BE2C (cell line): ENCODE measurements around the gene CAPN3.

Experiments used
- DNase-seq: peaks from one replicate; pipeline ENCODE4 v3.0.0-alpha.2; 2020
- H3K27me3 ChIP-seq: fragments of 250-450 bp; sonication (Bioruptor Pico); 2 replicates; pipeline ENCODE4 v1.5.1; 2020; ENCODE audit warnings: mild to moderate bottlenecking
- H3K36me3 ChIP-seq: fragments of 250-450 bp; sonication (Bioruptor Pico); 2 replicates; pipeline ENCODE4 v1.5.1; 2020; ENCODE audit warnings: mild to moderate bottlenecking
- H3K4me1 ChIP-seq: fragments of 250-450 bp; sonication (Bioruptor Pico); 2 replicates; pipeline ENCODE4 v1.5.1; 2020
- H3K4me3 ChIP-seq: 2 replicates; pipeline ENCODE4 v1.5.1; 2011; ENCODE audit warnings: low read depth, low read length
- H3K9me3 ChIP-seq: fragments of 250-450 bp; sonication (Bioruptor Pico); 2 replicates; pipeline ENCODE4 v1.5.1; 2020
- TF ChIP-seq, protein P1 (sequence below): IDR thresholded peaks from 2 replicates; pipeline ENCODE4 v1.5.1; 2012; ENCODE audit warnings: mild to moderate bottlenecking, low read depth, low read length

CAPN3 gene

GRCh38 chr15:42352401-42352800 lies 6.9 kb upstream of the CAPN3 start:
- TF ChIP-seq, protein P1, sequence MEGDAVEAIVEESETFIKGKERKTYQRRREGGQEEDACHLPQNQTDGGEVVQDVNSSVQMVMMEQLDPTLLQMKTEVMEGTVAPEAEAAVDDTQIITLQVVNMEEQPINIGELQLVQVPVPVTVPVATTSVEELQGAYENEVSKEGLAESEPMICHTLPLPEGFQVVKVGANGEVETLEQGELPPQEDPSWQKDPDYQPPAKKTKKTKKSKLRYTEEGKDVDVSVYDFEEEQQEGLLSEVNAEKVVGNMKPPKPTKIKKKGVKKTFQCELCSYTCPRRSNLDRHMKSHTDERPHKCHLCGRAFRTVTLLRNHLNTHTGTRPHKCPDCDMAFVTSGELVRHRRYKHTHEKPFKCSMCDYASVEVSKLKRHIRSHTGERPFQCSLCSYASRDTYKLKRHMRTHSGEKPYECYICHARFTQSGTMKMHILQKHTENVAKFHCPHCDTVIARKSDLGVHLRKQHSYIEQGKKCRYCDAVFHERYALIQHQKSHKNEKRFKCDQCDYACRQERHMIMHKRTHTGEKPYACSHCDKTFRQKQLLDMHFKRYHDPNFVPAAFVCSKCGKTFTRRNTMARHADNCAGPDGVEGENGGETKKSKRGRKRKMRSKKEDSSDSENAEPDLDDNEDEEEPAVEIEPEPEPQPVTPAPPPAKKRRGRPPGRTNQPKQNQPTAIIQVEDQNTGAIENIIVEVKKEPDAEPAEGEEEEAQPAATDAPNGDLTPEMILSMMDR: no peak
- Histone ChIP-seq H3K9me3 (no peaks in the 10 kb centered on the region), H3K36me3 (no peaks in the 10 kb centered on the region), H3K4me1 (no peaks in the 10 kb centered on the region), H3K4me3 (no peak overlapping the region), H3K27me3 (no peaks in the 10 kb centered on the region)
- no peak for DNase-seq

DNA sequence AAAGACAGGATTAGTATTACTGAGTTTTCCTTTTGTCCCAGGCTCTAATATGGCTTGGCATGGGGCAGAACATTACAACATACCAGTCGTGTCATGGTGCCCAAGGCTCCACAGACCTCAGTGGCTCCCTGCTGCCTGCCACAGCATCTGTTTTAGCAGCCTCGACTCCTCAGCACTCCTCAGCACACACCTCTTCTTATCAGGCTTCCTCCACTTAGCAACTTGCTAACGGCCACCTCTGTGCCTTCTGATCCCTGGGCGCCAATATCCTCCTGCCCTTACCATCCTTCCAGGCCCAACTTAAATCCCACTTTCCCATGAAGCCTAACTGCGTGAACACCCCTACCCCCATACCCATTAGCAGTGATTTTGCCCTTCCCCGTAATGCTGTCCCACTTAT lies 6.2 kb upstream of the CAPN3 start:
- no peak for DNase-seq
- no peaks in the 10 kb centered on the region for H3K36me3 ChIP-seq
- H3K4me3 ChIP-seq: no peak overlapping the region
- H3K27me3 ChIP-seq: no peaks in the 10 kb centered on the region
- H3K9me3 ChIP-seq: no peaks in the 10 kb centered on the region
- TF ChIP-seq, protein P1: no peak
- no peaks in the 10 kb centered on the region for H3K4me1 ChIP-seq

DNA sequence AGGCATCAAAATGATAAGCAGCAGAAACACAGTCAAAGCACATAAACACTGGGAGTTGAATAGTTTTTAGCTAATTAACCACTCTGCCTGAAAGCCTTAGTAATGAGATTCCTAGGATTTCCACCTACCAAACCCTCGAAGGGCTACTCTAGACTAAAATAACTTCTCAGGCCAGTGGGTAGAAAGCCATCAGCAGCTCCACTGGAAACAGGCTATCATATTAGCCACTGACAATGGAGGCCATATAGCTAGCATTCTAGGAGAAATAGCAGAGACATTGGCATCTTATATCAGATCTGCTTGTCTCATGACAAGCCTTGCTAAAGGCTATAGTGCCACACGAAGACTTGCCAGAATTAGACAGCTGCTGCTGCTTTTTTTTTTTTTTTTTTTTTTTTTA lies 4.5 kb upstream of the CAPN3 start:
- Histone ChIP-seq H3K9me3 (no peaks in the 10 kb centered on the region), H3K36me3 (no peaks in the 10 kb centered on the region), H3K4me3 (no peak overlapping the region), H3K27me3 (no peaks in the 10 kb centered on the region), H3K4me1 (no peaks in the 10 kb centered on the region)
- TF ChIP-seq, protein P1: no peak
- DNase-seq: no peak

- TF ChIP-seq, protein P1: no peak
- Histone ChIP-seq H3K4me3 (no peak overlapping the region), H3K27me3 (no peaks in the 10 kb centered on the region), H3K36me3 (no peaks in the 10 kb centered on the region), H3K9me3 (no peaks in the 10 kb centered on the region), H3K4me1 (no peaks in the 10 kb centered on the region)
- DNase-seq: no peak
These were observed 4.0 kb upstream of the CAPN3 start for GRCh38 chr15:42355291-42355690.

DNA sequence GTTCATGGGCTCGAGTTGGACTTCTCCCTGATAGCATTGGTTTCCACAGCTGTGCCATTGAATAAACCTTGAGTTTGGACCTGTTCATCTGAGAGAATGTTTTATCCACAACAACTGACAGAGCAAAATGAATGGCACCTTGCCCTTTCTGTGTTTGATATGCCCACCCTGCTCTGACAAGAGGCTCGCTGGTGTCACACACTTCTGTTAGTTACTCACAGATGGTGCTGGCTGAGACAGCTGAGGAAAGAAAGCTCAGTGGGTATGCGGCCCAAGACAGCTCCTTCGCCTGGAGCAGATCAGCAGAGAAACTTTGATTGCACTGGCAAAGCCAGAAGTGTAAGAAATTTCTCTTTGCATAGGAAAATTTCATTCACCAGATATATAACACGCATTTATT lies 2.5 kb upstream of the CAPN3 start:
- no peaks in the 10 kb centered on the region for H3K27me3 ChIP-seq
- no peak for DNase-seq
- H3K9me3 ChIP-seq: no peaks in the 10 kb centered on the region
- H3K4me3 ChIP-seq: no peak overlapping the region
- no peaks in the 10 kb centered on the region for H3K36me3 ChIP-seq
- TF ChIP-seq, protein P1: no peak
- H3K4me1 ChIP-seq: no peaks in the 10 kb centered on the region

DNA sequence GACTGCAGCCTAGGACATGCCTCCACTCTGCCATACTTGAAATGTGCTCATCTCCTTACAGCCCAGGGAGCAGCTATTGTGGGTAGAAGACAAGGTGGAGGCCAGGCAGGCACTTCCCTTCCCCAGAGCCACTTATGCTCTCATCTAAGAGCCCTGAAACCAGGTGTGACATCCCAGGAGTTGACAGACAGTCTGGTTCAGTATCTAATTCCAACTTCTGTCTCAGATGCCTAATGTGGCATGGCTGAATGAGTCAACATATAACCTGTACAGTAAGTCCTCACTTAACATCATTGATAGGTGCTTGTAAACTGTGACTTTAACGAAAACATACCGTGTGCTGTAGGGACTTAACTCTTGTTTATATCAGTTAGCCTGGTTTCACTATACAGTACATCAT lies 1.2 kb upstream of the CAPN3 start:
- TF ChIP-seq, protein P1: no peak
- Histone ChIP-seq H3K4me1 (no peaks in the 10 kb centered on the region), H3K36me3 (no peaks in the 10 kb centered on the region), H3K4me3 (no peak overlapping the region), H3K27me3 (no peaks in the 10 kb centered on the region), H3K9me3 (no peaks in the 10 kb centered on the region)
- no peak for DNase-seq
